DOHH2 (cell line): Measurements from ENCODE around the gene TTK.
A peak's percentile ranks its signal among the peaks of the same experiment; 100 is the strongest.

Experiments
- H3F3A ChIP-seq: fragments of 200-600 bp; sonication (generic), shearing (Covaris generic); 2 replicates; pipeline ENCODE4 v1.6.0; 2016; ENCODE audit warnings: antibody characterized with exemption, mild to moderate bottlenecking; ENCODE audit not compliant: control insufficient read depth, insufficient read depth
- H3K27ac ChIP-seq: fragments of 200-600 bp; sonication (generic); 2 replicates; pipeline ENCODE4 v1.5.1; 2014; ENCODE audit warnings: low read depth, mild to moderate bottlenecking, low read length, moderate library complexity
- H3K27me3 ChIP-seq: fragments of 200-600 bp; sonication (generic); 2 replicates; pipeline ENCODE4 v1.6.1; 2014; ENCODE audit warnings: mild to moderate bottlenecking, low read length, mixed read lengths; ENCODE audit not compliant: control insufficient read depth
- H3K36me3 ChIP-seq: fragments of 200-600 bp; sonication (generic); 2 replicates; pipeline ENCODE4 v1.6.1; 2014; ENCODE audit warnings: mild to moderate bottlenecking, low read length, moderate library complexity, mixed read lengths; ENCODE audit not compliant: control insufficient read depth
- H3K4me1 ChIP-seq: fragments of 200-600 bp; sonication (generic); 2 replicates; pipeline ENCODE4 v1.6.1; 2014; ENCODE audit warnings: mild to moderate bottlenecking, low read length, mixed read lengths; ENCODE audit not compliant: control insufficient read depth
- H3K4me2 ChIP-seq: fragments of 200-600 bp; sonication (generic); 2 replicates; pipeline ENCODE4 v1.6.0; 2014; ENCODE audit warnings: mild to moderate bottlenecking, low read length, moderate library complexity
- H3K4me3 ChIP-seq: fragments of 200-600 bp; sonication (generic); 2 replicates; pipeline ENCODE4 v1.5.1; 2014; ENCODE audit warnings: mild to moderate bottlenecking, low read length, mixed read lengths
- H3K79me2 ChIP-seq: fragments of 200-600 bp; sonication (generic); 2 replicates; pipeline ENCODE4 v1.6.1; 2014; ENCODE audit warnings: mild to moderate bottlenecking, low read length, mixed read lengths; ENCODE audit not compliant: control insufficient read depth
- H3K9me2 ChIP-seq: fragments of 200-600 bp; sonication (generic); replicated peaks from 2 replicates; pipeline ENCODE4 v1.6.1; 2014; ENCODE audit warnings: mild to moderate bottlenecking, low read length, mixed read lengths; ENCODE audit not compliant: control insufficient read depth
- H3K9me3 ChIP-seq: fragments of 200-600 bp; sonication (generic); 2 replicates; pipeline ENCODE4 v1.6.1; 2014; ENCODE audit warnings: antibody characterized with exemption, low read length, mixed read lengths; ENCODE audit not compliant: control insufficient read depth, insufficient read depth
- H4K20me1 ChIP-seq: fragments of 200-600 bp; sonication (generic); 2 replicates; pipeline ENCODE4 v1.6.0; 2014; ENCODE audit warnings: low read depth, mild to moderate bottlenecking, antibody characterized with exemption, low read length, moderate library complexity; ENCODE audit not compliant: control insufficient read depth, insufficient read depth
- EZH2phosphoT487 ChIP-seq: fragments of 200-600 bp; sonication (generic); IDR thresholded peaks from 2 replicates; pipeline ENCODE4 v1.6.1; 2017; ENCODE audit warnings: borderline replicate concordance, mild to moderate bottlenecking, antibody characterized with exemption, low read length, moderate library complexity, mixed read lengths
- TF ChIP-seq, protein P1 (sequence below): fragments of 200-600 bp; sonication (generic); IDR thresholded peaks from one replicate; pipeline ENCODE4 v1.5.1; 2014; ENCODE audit warnings: antibody characterized with exemption, mild to moderate bottlenecking, low read depth, low read length; ENCODE audit not compliant: poor library complexity, severe bottlenecking

The TTK gene

DNA sequence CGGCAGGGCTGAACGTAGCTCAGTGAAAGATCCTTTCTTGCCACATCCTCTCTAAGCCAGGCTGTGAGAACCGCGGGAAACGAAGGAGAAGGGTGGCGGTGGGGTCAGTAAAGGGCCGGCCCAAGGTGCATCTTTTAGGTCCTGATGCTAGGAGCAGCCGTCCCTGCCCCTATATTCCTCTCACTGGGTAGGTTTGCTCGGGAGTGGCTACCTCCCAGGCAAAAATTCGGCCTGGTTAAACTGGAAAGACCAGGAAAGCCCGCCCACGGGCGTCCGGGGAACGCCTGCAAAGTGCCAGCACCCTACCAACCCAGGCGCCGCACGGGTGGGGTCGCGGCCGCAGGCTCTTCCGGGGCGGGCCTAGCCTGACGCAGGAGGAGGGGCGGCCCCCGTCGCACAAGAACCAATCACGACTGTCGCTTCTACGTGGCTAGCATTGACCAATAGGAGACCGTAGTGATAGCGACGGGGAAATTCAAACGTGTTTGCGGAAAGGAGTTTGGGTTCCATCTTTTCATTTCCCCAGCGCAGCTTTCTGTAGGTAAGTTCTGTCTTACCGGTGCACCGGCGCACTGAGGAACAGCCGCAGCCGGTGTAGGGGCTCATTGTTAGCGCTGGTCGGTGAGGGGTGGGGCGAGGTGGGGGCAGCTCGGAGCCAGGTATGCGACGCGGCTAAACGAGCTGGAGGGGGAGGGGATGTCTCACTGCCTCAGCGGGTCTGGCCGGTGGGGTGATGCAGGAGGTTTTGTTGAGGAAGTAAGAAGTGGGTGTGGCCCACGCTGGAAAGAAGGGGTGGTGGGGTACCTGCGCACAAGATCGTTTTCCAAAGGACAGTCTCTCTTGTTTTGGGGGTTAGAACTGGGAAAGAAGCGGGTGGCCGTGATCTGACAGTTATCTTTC is at the start of gene TTK:
Gene TTK (plus strand): TSS at position 477 of the 900 bp plus-strand sequence. CDS start 1,195 bp downstream, outside the sequence.
- Histone ChIP-seq H3K27ac (peak within 1 kb of the TSS; percentile 67), H3K4me1 (peaks cover 23% of the 10 kb centered on the region), H3K79me2 (peaks cover 34% of the 10 kb centered on the region), H3K4me2 (peak within 1 kb of the TSS; percentile 78), H3K27me3 (no peaks in the 10 kb centered on the region), H3K36me3 (peaks cover 44% of the 10 kb centered on the region), H3K9me2 (no peaks in the 10 kb centered on the region), H3F3A (peaks cover 2% of the 10 kb centered on the region; the same call in 1 of the 2 replicates), H3K4me3 (peak within 1 kb of the TSS; percentile 86), H3K9me3 (no peaks in the 10 kb centered on the region), H4K20me1 (no peaks in the 10 kb centered on the region)
- TF ChIP-seq, protein P1, sequence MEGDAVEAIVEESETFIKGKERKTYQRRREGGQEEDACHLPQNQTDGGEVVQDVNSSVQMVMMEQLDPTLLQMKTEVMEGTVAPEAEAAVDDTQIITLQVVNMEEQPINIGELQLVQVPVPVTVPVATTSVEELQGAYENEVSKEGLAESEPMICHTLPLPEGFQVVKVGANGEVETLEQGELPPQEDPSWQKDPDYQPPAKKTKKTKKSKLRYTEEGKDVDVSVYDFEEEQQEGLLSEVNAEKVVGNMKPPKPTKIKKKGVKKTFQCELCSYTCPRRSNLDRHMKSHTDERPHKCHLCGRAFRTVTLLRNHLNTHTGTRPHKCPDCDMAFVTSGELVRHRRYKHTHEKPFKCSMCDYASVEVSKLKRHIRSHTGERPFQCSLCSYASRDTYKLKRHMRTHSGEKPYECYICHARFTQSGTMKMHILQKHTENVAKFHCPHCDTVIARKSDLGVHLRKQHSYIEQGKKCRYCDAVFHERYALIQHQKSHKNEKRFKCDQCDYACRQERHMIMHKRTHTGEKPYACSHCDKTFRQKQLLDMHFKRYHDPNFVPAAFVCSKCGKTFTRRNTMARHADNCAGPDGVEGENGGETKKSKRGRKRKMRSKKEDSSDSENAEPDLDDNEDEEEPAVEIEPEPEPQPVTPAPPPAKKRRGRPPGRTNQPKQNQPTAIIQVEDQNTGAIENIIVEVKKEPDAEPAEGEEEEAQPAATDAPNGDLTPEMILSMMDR: no peak
- no peak for TF ChIP-seq EZH2phosphoT487

DNA sequence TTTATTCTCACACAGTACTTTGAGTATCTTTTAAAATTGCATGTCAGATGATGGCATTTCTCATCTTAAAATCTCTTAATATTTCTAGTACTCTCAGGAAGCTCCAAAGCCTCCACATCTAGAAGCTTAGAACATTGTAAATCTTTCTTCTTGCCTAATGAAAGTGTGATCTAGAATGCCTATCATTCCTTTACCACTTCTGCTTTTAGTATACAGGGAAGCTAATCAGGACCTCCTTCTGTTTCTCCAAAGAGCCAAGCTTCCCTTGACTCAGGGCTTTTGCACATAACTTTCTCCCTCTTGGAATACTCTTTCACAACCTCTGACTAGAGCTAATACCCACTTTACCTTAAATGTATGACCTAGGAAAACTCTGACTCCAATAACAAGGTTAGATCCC is 49.6 kb upstream of the TTK start:
- H4K20me1 ChIP-seq: no peaks in the 10 kb centered on the region
- no peak overlapping the region for H3K27ac ChIP-seq
- H3K79me2 ChIP-seq: no peaks in the 10 kb centered on the region
- no peaks in the 10 kb centered on the region for H3K36me3 ChIP-seq
- TF ChIP-seq, protein P1: no peak
- TF ChIP-seq EZH2phosphoT487: no peak
- H3K4me1 ChIP-seq: no peaks in the 10 kb centered on the region
- no peak overlapping the region for H3K4me2 ChIP-seq
- H3K27me3 ChIP-seq: peaks cover 2% of the 10 kb centered on the region; the same call in 1 of the 2 replicates
- H3K9me3 ChIP-seq: no peaks in the 10 kb centered on the region
- H3F3A ChIP-seq: no peaks in the 10 kb centered on the region
- no peaks in the 10 kb centered on the region for H3K9me2 ChIP-seq
- no peak overlapping the region for H3K4me3 ChIP-seq

DNA sequence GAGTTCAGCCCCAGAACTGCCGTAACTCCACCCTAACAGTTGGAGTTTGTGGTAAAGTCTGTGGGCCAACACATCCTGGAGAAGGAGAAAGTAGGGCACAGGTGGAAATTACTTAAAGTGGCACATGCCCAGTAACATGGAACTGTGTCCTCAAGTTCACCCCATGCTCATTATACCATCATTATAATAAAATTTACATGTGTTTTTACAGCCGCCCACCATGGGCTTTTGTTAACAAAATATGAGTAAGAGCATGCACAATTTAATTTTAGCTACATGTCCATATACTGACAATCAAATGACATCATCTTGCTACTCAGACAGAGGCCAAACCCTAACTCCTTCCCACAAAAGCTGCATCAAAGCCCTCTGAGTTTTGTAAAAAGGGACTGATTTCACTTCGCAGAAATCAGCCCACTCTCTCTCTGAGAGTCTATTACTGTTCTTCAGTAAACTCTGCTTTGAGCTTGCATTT is 39.8 kb upstream of the TTK start:
- H3K4me2 ChIP-seq: no peak overlapping the region
- TF ChIP-seq EZH2phosphoT487: no peak
- TF ChIP-seq, protein P1: no peak
- H3K27ac ChIP-seq: no peak overlapping the region
- H3K36me3 ChIP-seq: no peaks in the 10 kb centered on the region
- H3K9me3 ChIP-seq: peaks cover 4% of the 10 kb centered on the region; the same call in 1 of the 2 replicates
- H3F3A ChIP-seq: no peaks in the 10 kb centered on the region
- no peaks in the 10 kb centered on the region for H3K79me2 ChIP-seq
- no peaks in the 10 kb centered on the region for H4K20me1 ChIP-seq
- H3K9me2 ChIP-seq: no peaks in the 10 kb centered on the region
- H3K4me3 ChIP-seq: no peak overlapping the region
- H3K27me3 ChIP-seq: no peaks in the 10 kb centered on the region
- H3K4me1 ChIP-seq: no peaks in the 10 kb centered on the region
